ENCODE measurements around the gene MTHFSD. TPM values are rescaled to one million over a fixed set of nuclear protein-coding genes. Genes with fewer than 3 reads are reported as not detected.

MTHFSD gene
- total RNA-seq, 5 donors from 2014 or later (not counting 1 experiment from before 2014, with no cell fraction given), result 18.0 to 39.6 (median 34.9) TPM

- no peak for ATAC-seq (replicated peaks in 1 of 4)
- Histone ChIP-seq H3K27me3 (replicated peaks in 1 of 2; ENCODE audit: control insufficient read depth in 2 of 2, extremely low read depth in 1 of 2, insufficient read depth in 2 of 2, low read length in 1 of 2) (peaks cover 14 to 57% of the 10 kb centered on the region in 2 experiments), H3K27ac (ENCODE audit: low read length) (no peak overlapping the region), H3K4me1 (ENCODE audit: control insufficient read depth in 1 of 2, extremely low read depth in 1 of 2, insufficient read depth in 2 of 2, low read length in 2 of 2) (peaks cover 0 to 5% of the 10 kb centered on the region in 2 experiments), H3K4me3 (ENCODE audit: control insufficient read depth in 1 of 2, extremely low read depth in 1 of 2, low read length in 1 of 2) (no peak overlapping the region), H3K36me3 (ENCODE audit: control insufficient read depth in 2 of 2, extremely low read depth in 1 of 2, insufficient read depth in 1 of 2, low read length in 1 of 2) (no peaks in the 10 kb centered on the region), H3K9me3 (no peaks in the 10 kb centered on the region)
- DNase-seq, result no peak
- WGBS (ENCODE audit: insufficient coverage), result 73% methylated on average over 2 of the region's 4 CpGs
- ChIA-PET POLR2A (no interaction called here), CTCF (no interaction called here)
- H3K36me3 Mint-ChIP-seq, result no peaks in the 10 kb centered on the region
- no peak overlapping the region for H3K27ac Mint-ChIP-seq
- peaks cover 3 to 10% (median 6%) of the 10 kb centered on the region in 3 donors for H3K4me1 Mint-ChIP-seq
- peaks cover 45 to 59% of the 10 kb centered on the region in 2 donors for H3K27me3 Mint-ChIP-seq
- H3K9me3 Mint-ChIP-seq, result no peaks in the 10 kb centered on the region
- no peak overlapping the region for H3K4me3 Mint-ChIP-seq
Measured at GRCh38 chr16:86581458-86581857, 26.4 kb upstream of the MTHFSD start.

GRCh38 chr16:86580791-86581170 is 25.7 kb upstream of the MTHFSD start:
- ChIA-PET CTCF (no interaction called here), POLR2A (no interaction called here)
- peaks cover 13 to 62% of the 10 kb centered on the region in 2 experiments for H3K27me3 ChIP-seq (replicated peaks in 1 of 2; ENCODE audit: control insufficient read depth in 2 of 2, extremely low read depth in 1 of 2, insufficient read depth in 2 of 2, low read length in 1 of 2)
- H3K27ac ChIP-seq (ENCODE audit: low read length), result no peak overlapping the region
- H3K27ac Mint-ChIP-seq, result no peak overlapping the region
- peaks cover 0 to 12% of the 10 kb centered on the region in 2 experiments for H3K4me1 ChIP-seq (ENCODE audit: control insufficient read depth in 1 of 2, extremely low read depth in 1 of 2, insufficient read depth in 2 of 2, low read length in 2 of 2)
- 80% methylated on average over 2 of the region's 9 CpGs for WGBS (ENCODE audit: insufficient coverage)
- H3K4me3 Mint-ChIP-seq, result no peak overlapping the region
- H3K36me3 Mint-ChIP-seq, result no peaks in the 10 kb centered on the region
- no peaks in the 10 kb centered on the region for H3K9me3 Mint-ChIP-seq
- H3K27me3 Mint-ChIP-seq, result peaks cover 45 to 66% of the 10 kb centered on the region in 2 donors
- no peak overlapping the region for H3K4me3 ChIP-seq (ENCODE audit: control insufficient read depth in 1 of 2, extremely low read depth in 1 of 2, low read length in 1 of 2)
- ATAC-seq (replicated peaks in 1 of 4), result no peak
- H3K36me3 ChIP-seq (ENCODE audit: control insufficient read depth in 2 of 2, extremely low read depth in 1 of 2, insufficient read depth in 1 of 2, low read length in 1 of 2), result no peaks in the 10 kb centered on the region
- H3K9me3 ChIP-seq, result no peaks in the 10 kb centered on the region
- H3K4me1 Mint-ChIP-seq, result peaks cover 7 to 15% (median 12%) of the 10 kb centered on the region in 3 donors
- DNase-seq, result no peak

- ChIA-PET POLR2A (no interaction called here), CTCF (no interaction called here)
- DNase-seq (no peak), ATAC-seq (replicated peaks in 1 of 4) (no peak)
- peaks cover 13 to 67% of the 10 kb centered on the region in 2 experiments for H3K27me3 ChIP-seq (replicated peaks in 1 of 2; ENCODE audit: control insufficient read depth in 2 of 2, extremely low read depth in 1 of 2, insufficient read depth in 2 of 2, low read length in 1 of 2)
- peaks cover 0 to 15% of the 10 kb centered on the region in 2 experiments for H3K4me1 ChIP-seq (ENCODE audit: control insufficient read depth in 1 of 2, extremely low read depth in 1 of 2, insufficient read depth in 2 of 2, low read length in 2 of 2)
- no peak overlapping the region for H3K4me3 Mint-ChIP-seq
- no peak overlapping the region for H3K4me3 ChIP-seq (ENCODE audit: control insufficient read depth in 1 of 2, extremely low read depth in 1 of 2, low read length in 1 of 2)
- no peaks in the 10 kb centered on the region for H3K36me3 Mint-ChIP-seq
- no peak overlapping the region for H3K27ac Mint-ChIP-seq
- H3K9me3 Mint-ChIP-seq, result no peaks in the 10 kb centered on the region
- H3K27me3 Mint-ChIP-seq, result peaks cover 48 to 69% of the 10 kb centered on the region in 2 donors
- no peaks in the 10 kb centered on the region for H3K9me3 ChIP-seq
- H3K36me3 ChIP-seq (ENCODE audit: control insufficient read depth in 2 of 2, extremely low read depth in 1 of 2, insufficient read depth in 1 of 2, low read length in 1 of 2), result no peaks in the 10 kb centered on the region
- peaks cover 8 to 15% (median 13%) of the 10 kb centered on the region in 3 donors for H3K4me1 Mint-ChIP-seq
- WGBS (ENCODE audit: insufficient coverage), result 79% methylated on average over 13 of the region's 19 CpGs
- H3K27ac ChIP-seq (ENCODE audit: low read length), result no peak overlapping the region
Measured at GRCh38 chr16:86580063-86580790, 25.2 kb upstream of the MTHFSD start.

- H3K9me3 Mint-ChIP-seq, result no peaks in the 10 kb centered on the region
- CTCF ChIA-PET, result no interaction called here
Measured at GRCh38 chr16:86579268-86580062, 24.4 kb upstream of the MTHFSD start.

GRCh38 chr16:86578611-86579267 is 23.7 kb upstream of the MTHFSD start:
- H3K9me3 ChIP-seq, result no peaks in the 10 kb centered on the region
- POLR2A ChIA-PET, result no interaction called here

More at GRCh38 chr16:86579268-86580062, 24.4 kb upstream of the MTHFSD start:
- ATAC-seq (replicated peaks in 1 of 4) (no peak), DNase-seq (no peak)
- no peak overlapping the region for H3K4me3 Mint-ChIP-seq
- no peaks in the 10 kb centered on the region for H3K36me3 Mint-ChIP-seq
- Histone ChIP-seq H3K4me3 (ENCODE audit: control insufficient read depth in 1 of 2, extremely low read depth in 1 of 2, low read length in 1 of 2) (no peak overlapping the region), H3K4me1 (ENCODE audit: control insufficient read depth in 1 of 2, extremely low read depth in 1 of 2, insufficient read depth in 2 of 2, low read length in 2 of 2) (peaks cover 0 to 15% of the 10 kb centered on the region in 2 experiments), H3K27ac (ENCODE audit: low read length) (no peak overlapping the region), H3K27me3 (replicated peaks in 1 of 2; ENCODE audit: control insufficient read depth in 2 of 2, extremely low read depth in 1 of 2, insufficient read depth in 2 of 2, low read length in 1 of 2) (peaks cover 12 to 66% of the 10 kb centered on the region in 2 experiments), H3K9me3 (no peaks in the 10 kb centered on the region), H3K36me3 (ENCODE audit: control insufficient read depth in 2 of 2, extremely low read depth in 1 of 2, insufficient read depth in 1 of 2, low read length in 1 of 2) (no peaks in the 10 kb centered on the region)
- no peak overlapping the region for H3K27ac Mint-ChIP-seq
- WGBS (ENCODE audit: insufficient coverage), result 16% methylated on average over 69 of the region's 69 CpGs
- H3K27me3 Mint-ChIP-seq, result peaks cover 53 to 74% of the 10 kb centered on the region in 2 donors
- H3K4me1 Mint-ChIP-seq, result peaks cover 8 to 15% (median 13%) of the 10 kb centered on the region in 3 donors
- POLR2A ChIA-PET, result no interaction called here

GRCh38 chr16:86578061-86578599 is 23.1 kb upstream of the MTHFSD start, which contains the start of gene FOXL1:
TSS of gene FOXL1 (plus strand) at chr16:86578549. CDS start at chr16:86578724, 175 bp downstream.
- Histone ChIP-seq H3K27ac (ENCODE audit: low read length) (no peak within 1 kb of the TSS), H3K36me3 (ENCODE audit: control insufficient read depth in 2 of 2, extremely low read depth in 1 of 2, insufficient read depth in 1 of 2, low read length in 1 of 2) (no peaks in the 10 kb centered on the region), H3K4me3 (ENCODE audit: control insufficient read depth in 1 of 2, extremely low read depth in 1 of 2, low read length in 1 of 2) (no peak within 1 kb of the TSS), H3K27me3 (replicated peaks in 1 of 2; ENCODE audit: control insufficient read depth in 2 of 2, extremely low read depth in 1 of 2, insufficient read depth in 2 of 2, low read length in 1 of 2) (peaks cover 12 to 67% of the 10 kb centered on the region in 2 experiments), H3K9me3 (no peaks in the 10 kb centered on the region), H3K4me1 (ENCODE audit: control insufficient read depth in 1 of 2, extremely low read depth in 1 of 2, insufficient read depth in 2 of 2, low read length in 2 of 2) (peaks cover 0 to 15% of the 10 kb centered on the region in 2 experiments)
- no peak within 1 kb of the TSS for H3K27ac Mint-ChIP-seq
- no peaks in the 10 kb centered on the region for H3K9me3 Mint-ChIP-seq
- POLR2A ChIA-PET, result no interaction called here
- ATAC-seq (replicated peaks in 1 of 4) (no peak), DNase-seq (no peak)
- CTCF ChIA-PET, result interaction anchor here in 1 of 2 donors (0.6 kb wide), 1 partner anchor 16 kb away, joined by 8 read pairs; no protein-coding TSS in a partner anchor
- peaks cover 64 to 81% of the 10 kb centered on the region in 2 donors for H3K27me3 Mint-ChIP-seq
- WGBS (ENCODE audit: insufficient coverage), result 87% methylated on average over 7 of the region's 13 CpGs
- H3K4me1 Mint-ChIP-seq, result peaks cover 8 to 15% (median 13%) of the 10 kb centered on the region in 3 donors
- H3K36me3 Mint-ChIP-seq, result no peaks in the 10 kb centered on the region
- peak within 1 kb of the TSS in 1 of 3 donors; percentile 31 for H3K4me3 Mint-ChIP-seq

More at GRCh38 chr16:86578611-86579267, 23.7 kb upstream of the MTHFSD start:
- Mint-ChIP-seq H3K4me1 (peaks cover 8 to 15% (median 13%) of the 10 kb centered on the region in 3 donors), H3K9me3 (no peaks in the 10 kb centered on the region), H3K36me3 (no peaks in the 10 kb centered on the region), H3K27me3 (peaks cover 59 to 80% of the 10 kb centered on the region in 2 donors), H3K4me3 (no peak overlapping the region), H3K27ac (no peak overlapping the region)
- peaks cover 0 to 15% of the 10 kb centered on the region in 2 experiments for H3K4me1 ChIP-seq (ENCODE audit: control insufficient read depth in 1 of 2, extremely low read depth in 1 of 2, insufficient read depth in 2 of 2, low read length in 2 of 2)
- DNase-seq (no peak), ATAC-seq (replicated peaks in 1 of 4) (no peak)
- H3K36me3 ChIP-seq (ENCODE audit: control insufficient read depth in 2 of 2, extremely low read depth in 1 of 2, insufficient read depth in 1 of 2, low read length in 1 of 2), result no peaks in the 10 kb centered on the region
- CTCF ChIA-PET, result no interaction called here
- no peak overlapping the region for H3K4me3 ChIP-seq (ENCODE audit: control insufficient read depth in 1 of 2, extremely low read depth in 1 of 2, low read length in 1 of 2)
- no peak overlapping the region for H3K27ac ChIP-seq (ENCODE audit: low read length)
- H3K27me3 ChIP-seq (replicated peaks in 1 of 2; ENCODE audit: control insufficient read depth in 2 of 2, extremely low read depth in 1 of 2, insufficient read depth in 2 of 2, low read length in 1 of 2), result peaks cover 12 to 65% of the 10 kb centered on the region in 2 experiments
- WGBS (ENCODE audit: insufficient coverage), result 9% methylated on average over 69 of the region's 69 CpGs
